Skeletal muscle satellite cell (primary cell): ENCODE data around the gene CDK14.

Experiments
- H3K27me3 ChIP-seq: 2 replicates; pipeline ENCODE4 v1.7.0; 2013; ENCODE audit warnings: low read length; ENCODE audit not compliant: control insufficient read depth, insufficient read depth
- H3K36me3 ChIP-seq: 2 replicates; pipeline ENCODE4 v1.7.0; 2013; ENCODE audit warnings: mild to moderate bottlenecking, control low read depth, low read length; ENCODE audit not compliant: insufficient read depth
- H3K4me1 ChIP-seq: 2 replicates; pipeline ENCODE4 v1.7.0; 2013; ENCODE audit warnings: low read length; ENCODE audit not compliant: control insufficient read depth, insufficient read depth
- H3K4me2 ChIP-seq: 2 replicates; pipeline ENCODE4 v1.7.0; 2013; ENCODE audit warnings: mild to moderate bottlenecking, low read length
- H3K4me3 ChIP-seq: 2 replicates; pipeline ENCODE4 v1.7.0; 2013; ENCODE audit warnings: low read length
- H3K9ac ChIP-seq: 2 replicates; pipeline ENCODE4 v1.7.0; 2013; ENCODE audit warnings: mild to moderate bottlenecking, low read depth, low read length, moderate library complexity
- H3K9me3 ChIP-seq: replicated peaks from 2 replicates; pipeline ENCODE4 v1.7.0; 2013; ENCODE audit warnings: mild to moderate bottlenecking, control low read depth, low read length

Gene CDK14

DNA sequence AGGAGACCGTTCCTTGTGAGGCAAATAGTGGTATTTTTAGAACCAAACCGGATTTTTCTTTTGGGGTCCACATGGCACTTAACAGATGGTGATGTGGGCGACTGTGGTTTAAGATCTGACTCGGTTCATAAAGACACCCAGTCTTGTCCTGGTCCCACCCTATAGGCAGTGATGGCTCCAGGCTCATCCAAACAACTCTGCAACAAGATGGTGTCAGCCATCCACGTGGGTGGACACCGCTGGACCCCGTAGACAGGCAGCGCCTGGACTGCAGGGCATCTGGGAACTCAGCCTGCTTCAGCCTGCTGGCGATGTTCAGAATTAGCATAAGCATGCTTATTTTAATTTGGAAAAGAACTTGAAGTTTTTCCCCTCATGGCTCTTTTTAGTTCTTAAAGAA lies 409.7 kb downstream of the CDK14 start:
- H3K9ac ChIP-seq, result no peak overlapping the region
- H3K27me3 ChIP-seq, result no peaks in the 10 kb centered on the region
- H3K4me3 ChIP-seq, result no peak overlapping the region
- no peaks in the 10 kb centered on the region for H3K36me3 ChIP-seq
- no peak overlapping the region for H3K4me2 ChIP-seq
- H3K9me3 ChIP-seq, result no peaks in the 10 kb centered on the region
- H3K4me1 ChIP-seq, result peaks cover 2% of the 10 kb centered on the region

- Histone ChIP-seq H3K9ac (no peak overlapping the region), H3K27me3 (no peaks in the 10 kb centered on the region), H3K4me2 (no peak overlapping the region), H3K4me1 (no peaks in the 10 kb centered on the region), H3K36me3 (no peaks in the 10 kb centered on the region), H3K9me3 (no peaks in the 10 kb centered on the region), H3K4me3 (no peak overlapping the region)
Observed at GRCh38 chr7:91007371-91007770, 411.2 kb downstream of the CDK14 start.

GRCh38 chr7:91013078-91013477 lies 417.0 kb downstream of the CDK14 start:
- no peak overlapping the region for H3K4me2 ChIP-seq
- H3K4me1 ChIP-seq, result no peaks in the 10 kb centered on the region
- H3K9me3 ChIP-seq, result no peaks in the 10 kb centered on the region
- H3K4me3 ChIP-seq, result no peak overlapping the region
- no peaks in the 10 kb centered on the region for H3K27me3 ChIP-seq
- no peaks in the 10 kb centered on the region for H3K36me3 ChIP-seq
- H3K9ac ChIP-seq, result no peak overlapping the region

- no peak overlapping the region for H3K9ac ChIP-seq
- no peaks in the 10 kb centered on the region for H3K36me3 ChIP-seq
- no peaks in the 10 kb centered on the region for H3K27me3 ChIP-seq
- H3K9me3 ChIP-seq, result no peaks in the 10 kb centered on the region
- H3K4me1 ChIP-seq, result peaks cover 5% of the 10 kb centered on the region
- no peak overlapping the region for H3K4me3 ChIP-seq
- no peak overlapping the region for H3K4me2 ChIP-seq
Observed at GRCh38 chr7:91019686-91020385, 423.7 kb downstream of the CDK14 start.

- peaks cover 5% of the 10 kb centered on the region for H3K4me1 ChIP-seq
- H3K27me3 ChIP-seq, result no peaks in the 10 kb centered on the region
- no peak overlapping the region for H3K9ac ChIP-seq
- no peaks in the 10 kb centered on the region for H3K9me3 ChIP-seq
- H3K4me2 ChIP-seq, result no peak overlapping the region
- H3K4me3 ChIP-seq, result no peak overlapping the region
- H3K36me3 ChIP-seq, result no peaks in the 10 kb centered on the region
Observed at GRCh38 chr7:91020636-91021385, 424.7 kb downstream of the CDK14 start.

DNA sequence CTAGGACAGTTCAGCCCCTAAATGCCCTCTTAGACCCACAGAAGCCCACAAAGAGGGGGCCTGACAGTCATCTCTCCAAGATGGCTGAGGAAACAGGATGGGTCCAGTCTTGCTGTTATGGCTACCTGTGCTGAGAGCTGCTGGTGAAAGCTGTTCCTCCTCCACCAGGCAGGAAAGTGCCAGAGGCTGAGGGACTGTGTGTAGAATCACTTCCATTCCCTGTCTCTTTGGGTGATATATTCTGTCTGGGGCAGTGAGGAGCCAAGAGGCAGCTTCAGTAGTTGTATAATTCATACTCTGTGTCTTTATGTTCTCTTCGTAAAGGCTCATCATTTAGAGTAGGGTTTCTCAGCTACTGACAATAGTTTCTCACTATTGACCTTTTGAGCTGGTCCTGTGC lies 425.8 kb downstream of the CDK14 start:
- Histone ChIP-seq H3K9ac (no peak overlapping the region), H3K4me1 (peaks cover 5% of the 10 kb centered on the region), H3K9me3 (no peaks in the 10 kb centered on the region), H3K36me3 (no peaks in the 10 kb centered on the region), H3K4me3 (no peak overlapping the region), H3K27me3 (no peaks in the 10 kb centered on the region), H3K4me2 (no peak overlapping the region)

DNA sequence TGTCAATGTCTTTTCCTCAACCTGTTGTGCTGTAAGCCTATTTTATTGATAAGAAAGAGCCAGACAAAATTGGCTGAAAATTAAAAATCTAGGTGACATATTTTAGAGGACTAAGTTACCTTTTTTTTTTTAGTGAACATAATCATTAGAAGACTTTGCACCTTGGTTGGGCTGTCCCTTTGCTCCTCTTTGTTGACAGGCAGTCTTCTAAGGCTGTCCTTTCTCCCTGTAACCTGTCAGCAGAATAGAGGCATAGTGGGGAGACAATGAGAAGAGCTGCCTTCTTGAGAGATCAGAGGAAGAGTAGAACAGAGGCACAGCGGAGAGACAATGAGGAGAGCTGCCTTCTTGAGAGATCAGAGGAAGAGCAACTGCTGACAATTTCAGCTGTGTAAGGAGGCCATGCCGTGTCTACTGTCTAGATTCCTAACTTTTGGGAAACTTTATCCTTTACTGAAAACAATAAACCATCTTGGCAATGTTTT lies 429.8 kb downstream of the CDK14 start:
- Histone ChIP-seq H3K4me3 (no peak overlapping the region), H3K36me3 (no peaks in the 10 kb centered on the region), H3K9ac (no peak overlapping the region), H3K4me1 (peaks cover under 1% of the 10 kb centered on the region), H3K9me3 (no peaks in the 10 kb centered on the region), H3K27me3 (no peaks in the 10 kb centered on the region), H3K4me2 (no peak overlapping the region)

- no peak overlapping the region for H3K4me2 ChIP-seq
- H3K4me3 ChIP-seq, result no peak overlapping the region
- no peaks in the 10 kb centered on the region for H3K4me1 ChIP-seq
- no peaks in the 10 kb centered on the region for H3K36me3 ChIP-seq
- no peak overlapping the region for H3K9ac ChIP-seq
- no peaks in the 10 kb centered on the region for H3K27me3 ChIP-seq
- no peaks in the 10 kb centered on the region for H3K9me3 ChIP-seq
Observed at GRCh38 chr7:91029688-91030087, 433.6 kb downstream of the CDK14 start.

GRCh38 chr7:91030680-91031380 lies 434.7 kb downstream of the CDK14 start:
- no peak overlapping the region for H3K9ac ChIP-seq

GRCh38 chr7:91031757-91032156 lies 435.6 kb downstream of the CDK14 start:
- no peaks in the 10 kb centered on the region for H3K9me3 ChIP-seq
- H3K4me2 ChIP-seq, result no peak overlapping the region
- no peaks in the 10 kb centered on the region for H3K27me3 ChIP-seq
- H3K4me1 ChIP-seq, result peaks cover 7% of the 10 kb centered on the region
- no peaks in the 10 kb centered on the region for H3K36me3 ChIP-seq
- no peak overlapping the region for H3K9ac ChIP-seq
- H3K4me3 ChIP-seq, result no peak overlapping the region

More at GRCh38 chr7:91030680-91031380, 434.7 kb downstream of the CDK14 start:
- Histone ChIP-seq H3K4me3 (no peak overlapping the region), H3K4me1 (peaks cover 7% of the 10 kb centered on the region), H3K27me3 (no peaks in the 10 kb centered on the region), H3K36me3 (no peaks in the 10 kb centered on the region), H3K4me2 (no peak overlapping the region), H3K9me3 (no peaks in the 10 kb centered on the region)

- Histone ChIP-seq H3K4me2 (no peak overlapping the region), H3K4me3 (no peak overlapping the region), H3K4me1 (peaks cover 7% of the 10 kb centered on the region), H3K36me3 (no peaks in the 10 kb centered on the region), H3K27me3 (no peaks in the 10 kb centered on the region), H3K9me3 (no peaks in the 10 kb centered on the region), H3K9ac (no peak overlapping the region)
Observed at GRCh38 chr7:91033574-91033973, 437.5 kb downstream of the CDK14 start.
